GM23338 (cell line): ENCODE results near the gene CHRDL1. TPM values are rescaled to one million over a fixed set of nuclear protein-coding genes. Genes with fewer than 3 reads are reported as not detected.

Experiments
- ATAC-seq: fragments of 200-7000 bp; cut with Tn5 transposase; 3 replicates; pipeline ENCODE4 v1.9.1; 2020
- DNase-seq: peaks from one replicate; pipeline ENCODE4 v3.0.0-alpha.2; 2015; ENCODE audit warnings: low spot score
- H2AFZ ChIP-seq: fragments of 200-600 bp; sonication (generic); 2 replicates; pipeline ENCODE4 v1.8.0; 2016; ENCODE audit warnings: antibody characterized with exemption, mild to moderate bottlenecking, moderate library complexity
- H3F3A ChIP-seq: fragments of 200-600 bp; sonication (generic); replicated peaks from 2 replicates; pipeline ENCODE4 v1.8.0; 2017; ENCODE audit warnings: antibody characterized with exemption, mixed run types, low read depth
- H3K27ac ChIP-seq: fragments of 200-600 bp; sonication (generic); 2 replicates; pipeline ENCODE4 v1.6.1; 2016; ENCODE audit warnings: low read depth
- H3K27me3 ChIP-seq: fragments of 200-600 bp; sonication (generic); 2 replicates; pipeline ENCODE4 v1.8.0; 2016; ENCODE audit warnings: mild to moderate bottlenecking, mixed run types, moderate library complexity; ENCODE audit not compliant: insufficient read depth
- H3K36me3 ChIP-seq: fragments of 200-600 bp; sonication (generic); 2 replicates; pipeline ENCODE4 v1.8.0; 2016; ENCODE audit warnings: mild to moderate bottlenecking; ENCODE audit not compliant: insufficient read depth
- H3K4me1 ChIP-seq: fragments of 200-600 bp; sonication (generic); 2 replicates; pipeline ENCODE4 v1.8.0; 2016; ENCODE audit warnings: mild to moderate bottlenecking, moderate library complexity; ENCODE audit not compliant: insufficient read depth
- H3K4me2 ChIP-seq: fragments of 200-600 bp; sonication (generic); 2 replicates; pipeline ENCODE4 v1.7.1; 2017; ENCODE audit warnings: mixed run types
- H3K4me3 ChIP-seq: fragments of 200-600 bp; sonication (generic); 2 replicates; pipeline ENCODE4 v1.6.1; 2016; ENCODE audit warnings: mixed run types
- H3K79me2 ChIP-seq: fragments of 200-600 bp; sonication (generic); replicated peaks from 2 replicates; pipeline ENCODE4 v1.8.0; 2017; ENCODE audit warnings: mild to moderate bottlenecking; ENCODE audit not compliant: insufficient read depth
- H3K9me2 ChIP-seq: fragments of 200-600 bp; sonication (generic); 2 replicates; pipeline ENCODE4 v1.8.0; 2017; ENCODE audit not compliant: insufficient read depth
- H4K20me1 ChIP-seq: fragments of 200-600 bp; sonication (generic); replicated peaks from 2 replicates; pipeline ENCODE4 v1.8.0; 2017; ENCODE audit warnings: mild to moderate bottlenecking; ENCODE audit not compliant: insufficient read depth
- H3K27ac Mint-ChIP-seq: 2 replicates; pipeline ENCODE4 v1.8.0; 2020; ENCODE audit warnings: inconsistent platforms, mild to moderate bottlenecking, moderate library complexity, mixed read lengths
- H3K27me3 Mint-ChIP-seq: 3 replicates; pipeline ENCODE4 v1.8.0; 2022; ENCODE audit warnings: low read depth, mild to moderate bottlenecking, moderate library complexity, mixed read lengths, inconsistent platforms; ENCODE audit not compliant: insufficient read depth, poor library complexity
- H3K36me3 Mint-ChIP-seq: 3 replicates; pipeline ENCODE4 v1.8.0; 2021; ENCODE audit warnings: low read depth, mild to moderate bottlenecking, inconsistent platforms, moderate library complexity, mixed read lengths
- H3K4me1 Mint-ChIP-seq: 3 replicates; pipeline ENCODE4 v1.8.0; 2020; ENCODE audit warnings: mild to moderate bottlenecking, inconsistent platforms, mixed read lengths
- H3K4me3 Mint-ChIP-seq: 3 replicates; pipeline ENCODE4 v1.8.0; 2021; ENCODE audit warnings: moderate library complexity, mild to moderate bottlenecking, inconsistent platforms, mixed read lengths
- H3K9me3 Mint-ChIP-seq: 3 replicates; pipeline ENCODE4 v1.8.0; 2020; ENCODE audit warnings: moderate library complexity, mild to moderate bottlenecking, inconsistent platforms, mixed read lengths
- CREB1 ChIP-seq: fragments of 250-450 bp; sonication (Bioruptor Pico); IDR thresholded peaks from 2 replicates; pipeline ENCODE4 v1.5.0; 2020; ENCODE audit warnings: low read depth, mild to moderate bottlenecking, moderate library complexity
- EZH2 ChIP-seq: fragments of 200-600 bp; sonication (generic); IDR thresholded peaks from one replicate; pipeline ENCODE4 v1.8.0; 2017; ENCODE audit warnings: antibody characterized with exemption, mild to moderate bottlenecking, low read depth; ENCODE audit not compliant: unreplicated experiment
- EZH2phosphoT487 ChIP-seq: fragments of 200-600 bp; sonication (generic); IDR thresholded peaks from one replicate; pipeline ENCODE4 v1.8.1; 2018; ENCODE audit warnings: antibody characterized with exemption; ENCODE audit not compliant: unreplicated experiment
- JUNB ChIP-seq: IDR thresholded peaks from one replicate; pipeline ENCODE4 v1.6.1; 2016; ENCODE audit warnings: antibody characterized with exemption; ENCODE audit not compliant: unreplicated experiment
- NANOG ChIP-seq: IDR thresholded peaks from 2 replicates; pipeline ENCODE4 v1.6.1; 2016; ENCODE audit warnings: antibody characterized with exemption, borderline replicate concordance
- POLR2AphosphoS5 ChIP-seq: IDR thresholded peaks from 2 replicates; pipeline ENCODE4 v1.6.1; 2016; ENCODE audit warnings: antibody characterized with exemption, low read depth
- STAT1 ChIP-seq: IDR thresholded peaks from one replicate; pipeline ENCODE4 v1.6.1; 2016; ENCODE audit warnings: antibody characterized with exemption; ENCODE audit not compliant: unreplicated experiment
- ZNF114 ChIP-seq: fragments of 250-450 bp; sonication (Bioruptor Pico); IDR thresholded peaks from 2 replicates; pipeline ENCODE4 v1.5.0; 2020; ENCODE audit warnings: mild to moderate bottlenecking, moderate library complexity
- ZNF331 ChIP-seq: fragments of 250-450 bp; sonication (Bioruptor Pico); IDR thresholded peaks from 2 replicates; pipeline ENCODE4 v1.5.0; 2020; ENCODE audit warnings: low read depth, mild to moderate bottlenecking, moderate library complexity
- polyA plus RNA-seq: library from polyadenylated mRNA; unstranded; fragments of >200 nt; fragmentation: Nextera tagmentation; extraction: Ambion mirVana; gene quantifications from 2 replicates; pipeline ENCODE4 v1.2.1, GENCODE V29; 2016
- total RNA-seq: library from RNA; depleted of rRNA; stranded (reverse); fragments of >200 nt; shearing (Covaris generic); gene quantifications from 2 replicates; pipeline ENCODE4 v1.2.3, GENCODE V29; 2014
- TF ChIP-seq, protein P1 (sequence below): IDR thresholded peaks from 2 replicates; pipeline ENCODE4 v1.6.1; 2016; ENCODE audit warnings: antibody characterized with exemption
- TF ChIP-seq, protein P2 (sequence below), 2 experiments: fragments of 200-600 bp in 1 of 2; sonication (generic) in 1 of 2; conservative IDR thresholded peaks; 2 replicates each; pipeline versions ENCODE4 v1.5.1 to v1.6.1; 2016 to 2017; ENCODE audit warnings: antibody characterized with exemption in 2 of 2, low read depth in 2 of 2, mild to moderate bottlenecking in 2 of 2, moderate library complexity in 1 of 2
- TF ChIP-seq, protein P3 (sequence below): fragments of 250-450 bp; sonication (Bioruptor Pico); IDR thresholded peaks from 2 replicates; pipeline ENCODE4 v1.5.0; 2020; ENCODE audit warnings: mild to moderate bottlenecking, moderate library complexity
- TF ChIP-seq, protein P4 (sequence below): IDR thresholded peaks from one replicate; pipeline ENCODE4 v1.6.1; 2018; ENCODE audit warnings: antibody characterized with exemption; ENCODE audit not compliant: unreplicated experiment

The CHRDL1 gene
- total and polyA plus RNA-seq, 2 experiments from 2014 or later, result 3.6 to 9.8 TPM

DNA sequence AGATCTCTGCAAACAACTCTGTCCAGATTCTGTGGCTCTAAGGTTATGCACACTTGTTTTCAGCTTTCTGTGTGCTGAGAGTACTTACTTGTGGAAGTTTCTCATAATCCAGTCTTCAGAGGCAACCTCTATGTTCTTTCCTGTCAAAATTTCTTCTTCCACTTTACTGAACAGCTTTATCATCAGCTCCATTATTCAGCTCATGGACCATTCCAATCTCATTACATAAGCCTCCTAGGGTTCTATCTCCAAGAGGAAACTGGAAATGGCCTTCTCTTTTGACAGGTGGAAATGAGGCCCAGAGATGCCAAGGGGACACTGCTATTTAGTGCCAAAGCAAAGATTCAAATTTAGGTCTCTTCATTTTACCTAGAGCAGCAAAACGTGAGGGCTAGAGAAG is 61.3 kb downstream of the CHRDL1 start:
- ATAC-seq (no peak), DNase-seq (no peak)
- no peak overlapping the region for H3K4me3 Mint-ChIP-seq
- no peaks in the 10 kb centered on the region for H3K36me3 ChIP-seq
- H4K20me1 ChIP-seq, result no peaks in the 10 kb centered on the region
- H3K4me3 ChIP-seq, result no peak overlapping the region
- no peak overlapping the region for H2AFZ ChIP-seq
- H3K79me2 ChIP-seq, result no peaks in the 10 kb centered on the region
- no peaks in the 10 kb centered on the region for H3K36me3 Mint-ChIP-seq
- TF ChIP-seq, protein P1, sequence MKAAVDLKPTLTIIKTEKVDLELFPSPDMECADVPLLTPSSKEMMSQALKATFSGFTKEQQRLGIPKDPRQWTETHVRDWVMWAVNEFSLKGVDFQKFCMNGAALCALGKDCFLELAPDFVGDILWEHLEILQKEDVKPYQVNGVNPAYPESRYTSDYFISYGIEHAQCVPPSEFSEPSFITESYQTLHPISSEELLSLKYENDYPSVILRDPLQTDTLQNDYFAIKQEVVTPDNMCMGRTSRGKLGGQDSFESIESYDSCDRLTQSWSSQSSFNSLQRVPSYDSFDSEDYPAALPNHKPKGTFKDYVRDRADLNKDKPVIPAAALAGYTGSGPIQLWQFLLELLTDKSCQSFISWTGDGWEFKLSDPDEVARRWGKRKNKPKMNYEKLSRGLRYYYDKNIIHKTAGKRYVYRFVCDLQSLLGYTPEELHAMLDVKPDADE, result no peak
- no peak for TF ChIP-seq ZNF331 (CRISPR knock-in tag)
- TF ChIP-seq, protein P2, sequence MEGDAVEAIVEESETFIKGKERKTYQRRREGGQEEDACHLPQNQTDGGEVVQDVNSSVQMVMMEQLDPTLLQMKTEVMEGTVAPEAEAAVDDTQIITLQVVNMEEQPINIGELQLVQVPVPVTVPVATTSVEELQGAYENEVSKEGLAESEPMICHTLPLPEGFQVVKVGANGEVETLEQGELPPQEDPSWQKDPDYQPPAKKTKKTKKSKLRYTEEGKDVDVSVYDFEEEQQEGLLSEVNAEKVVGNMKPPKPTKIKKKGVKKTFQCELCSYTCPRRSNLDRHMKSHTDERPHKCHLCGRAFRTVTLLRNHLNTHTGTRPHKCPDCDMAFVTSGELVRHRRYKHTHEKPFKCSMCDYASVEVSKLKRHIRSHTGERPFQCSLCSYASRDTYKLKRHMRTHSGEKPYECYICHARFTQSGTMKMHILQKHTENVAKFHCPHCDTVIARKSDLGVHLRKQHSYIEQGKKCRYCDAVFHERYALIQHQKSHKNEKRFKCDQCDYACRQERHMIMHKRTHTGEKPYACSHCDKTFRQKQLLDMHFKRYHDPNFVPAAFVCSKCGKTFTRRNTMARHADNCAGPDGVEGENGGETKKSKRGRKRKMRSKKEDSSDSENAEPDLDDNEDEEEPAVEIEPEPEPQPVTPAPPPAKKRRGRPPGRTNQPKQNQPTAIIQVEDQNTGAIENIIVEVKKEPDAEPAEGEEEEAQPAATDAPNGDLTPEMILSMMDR (conservative IDR thresholded peaks at IDR 0.05; ENCODE audit: low read depth in 2 of 2), result no peak
- no peak for TF ChIP-seq EZH2phosphoT487
- no peak for TF ChIP-seq STAT1
- TF ChIP-seq CREB1 (CRISPR knock-in tag), result no peak
- TF ChIP-seq POLR2AphosphoS5, result no peak
- TF ChIP-seq, protein P3, sequence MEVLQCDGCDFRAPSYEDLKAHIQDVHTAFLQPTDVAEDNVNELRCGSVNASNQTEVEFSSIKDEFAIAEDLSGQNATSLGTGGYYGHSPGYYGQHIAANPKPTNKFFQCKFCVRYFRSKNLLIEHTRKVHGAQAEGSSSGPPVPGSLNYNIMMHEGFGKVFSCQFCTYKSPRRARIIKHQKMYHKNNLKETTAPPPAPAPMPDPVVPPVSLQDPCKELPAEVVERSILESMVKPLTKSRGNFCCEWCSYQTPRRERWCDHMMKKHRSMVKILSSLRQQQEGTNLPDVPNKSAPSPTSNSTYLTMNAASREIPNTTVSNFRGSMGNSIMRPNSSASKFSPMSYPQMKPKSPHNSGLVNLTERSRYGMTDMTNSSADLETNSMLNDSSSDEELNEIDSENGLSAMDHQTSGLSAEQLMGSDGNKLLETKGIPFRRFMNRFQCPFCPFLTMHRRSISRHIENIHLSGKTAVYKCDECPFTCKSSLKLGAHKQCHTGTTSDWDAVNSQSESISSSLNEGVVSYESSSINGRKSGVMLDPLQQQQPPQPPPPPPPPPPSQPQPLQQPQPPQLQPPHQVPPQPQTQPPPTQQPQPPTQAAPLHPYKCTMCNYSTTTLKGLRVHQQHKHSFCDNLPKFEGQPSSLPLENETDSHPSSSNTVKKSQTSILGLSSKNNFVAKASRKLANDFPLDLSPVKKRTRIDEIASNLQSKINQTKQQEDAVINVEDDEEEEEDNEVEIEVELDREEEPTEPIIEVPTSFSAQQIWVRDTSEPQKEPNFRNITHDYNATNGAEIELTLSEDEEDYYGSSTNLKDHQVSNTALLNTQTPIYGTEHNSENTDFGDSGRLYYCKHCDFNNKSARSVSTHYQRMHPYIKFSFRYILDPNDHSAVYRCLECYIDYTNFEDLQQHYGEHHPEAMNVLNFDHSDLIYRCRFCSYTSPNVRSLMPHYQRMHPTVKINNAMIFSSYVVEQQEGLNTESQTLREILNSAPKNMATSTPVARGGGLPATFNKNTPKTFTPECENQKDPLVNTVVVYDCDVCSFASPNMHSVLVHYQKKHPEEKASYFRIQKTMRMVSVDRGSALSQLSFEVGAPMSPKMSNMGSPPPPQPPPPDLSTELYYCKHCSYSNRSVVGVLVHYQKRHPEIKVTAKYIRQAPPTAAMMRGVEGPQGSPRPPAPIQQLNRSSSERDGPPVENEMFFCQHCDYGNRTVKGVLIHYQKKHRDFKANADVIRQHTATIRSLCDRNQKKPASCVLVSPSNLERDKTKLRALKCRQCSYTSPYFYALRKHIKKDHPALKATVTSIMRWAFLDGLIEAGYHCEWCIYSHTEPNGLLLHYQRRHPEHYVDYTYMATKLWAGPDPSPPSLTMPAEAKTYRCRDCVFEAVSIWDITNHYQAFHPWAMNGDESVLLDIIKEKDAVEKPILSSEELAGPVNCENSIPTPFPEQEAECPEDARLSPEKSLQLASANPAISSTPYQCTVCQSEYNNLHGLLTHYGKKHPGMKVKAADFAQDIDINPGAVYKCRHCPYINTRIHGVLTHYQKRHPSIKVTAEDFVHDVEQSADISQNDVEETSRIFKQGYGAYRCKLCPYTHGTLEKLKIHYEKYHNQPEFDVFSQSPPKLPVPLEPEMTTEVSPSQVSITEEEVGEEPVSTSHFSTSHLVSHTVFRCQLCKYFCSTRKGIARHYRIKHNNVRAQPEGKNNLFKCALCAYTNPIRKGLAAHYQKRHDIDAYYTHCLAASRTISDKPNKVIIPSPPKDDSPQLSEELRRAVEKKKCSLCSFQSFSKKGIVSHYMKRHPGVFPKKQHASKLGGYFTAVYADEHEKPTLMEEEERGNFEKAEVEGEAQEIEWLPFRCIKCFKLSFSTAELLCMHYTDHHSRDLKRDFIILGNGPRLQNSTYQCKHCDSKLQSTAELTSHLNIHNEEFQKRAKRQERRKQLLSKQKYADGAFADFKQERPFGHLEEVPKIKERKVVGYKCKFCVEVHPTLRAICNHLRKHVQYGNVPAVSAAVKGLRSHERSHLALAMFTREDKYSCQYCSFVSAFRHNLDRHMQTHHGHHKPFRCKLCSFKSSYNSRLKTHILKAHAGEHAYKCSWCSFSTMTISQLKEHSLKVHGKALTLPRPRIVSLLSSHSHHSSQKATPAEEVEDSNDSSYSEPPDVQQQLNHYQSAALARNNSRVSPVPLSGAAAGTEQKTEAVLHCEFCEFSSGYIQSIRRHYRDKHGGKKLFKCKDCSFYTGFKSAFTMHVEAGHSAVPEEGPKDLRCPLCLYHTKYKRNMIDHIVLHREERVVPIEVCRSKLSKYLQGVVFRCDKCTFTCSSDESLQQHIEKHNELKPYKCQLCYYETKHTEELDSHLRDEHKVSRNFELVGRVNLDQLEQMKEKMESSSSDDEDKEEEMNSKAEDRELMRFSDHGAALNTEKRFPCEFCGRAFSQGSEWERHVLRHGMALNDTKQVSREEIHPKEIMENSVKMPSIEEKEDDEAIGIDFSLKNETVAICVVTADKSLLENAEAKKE (CRISPR knock-in tag), result no peak
- TF ChIP-seq EZH2, result no peak
- TF ChIP-seq ZNF114 (CRISPR knock-in tag), result no peak
- TF ChIP-seq JUNB, result no peak
- TF ChIP-seq, protein P4, sequence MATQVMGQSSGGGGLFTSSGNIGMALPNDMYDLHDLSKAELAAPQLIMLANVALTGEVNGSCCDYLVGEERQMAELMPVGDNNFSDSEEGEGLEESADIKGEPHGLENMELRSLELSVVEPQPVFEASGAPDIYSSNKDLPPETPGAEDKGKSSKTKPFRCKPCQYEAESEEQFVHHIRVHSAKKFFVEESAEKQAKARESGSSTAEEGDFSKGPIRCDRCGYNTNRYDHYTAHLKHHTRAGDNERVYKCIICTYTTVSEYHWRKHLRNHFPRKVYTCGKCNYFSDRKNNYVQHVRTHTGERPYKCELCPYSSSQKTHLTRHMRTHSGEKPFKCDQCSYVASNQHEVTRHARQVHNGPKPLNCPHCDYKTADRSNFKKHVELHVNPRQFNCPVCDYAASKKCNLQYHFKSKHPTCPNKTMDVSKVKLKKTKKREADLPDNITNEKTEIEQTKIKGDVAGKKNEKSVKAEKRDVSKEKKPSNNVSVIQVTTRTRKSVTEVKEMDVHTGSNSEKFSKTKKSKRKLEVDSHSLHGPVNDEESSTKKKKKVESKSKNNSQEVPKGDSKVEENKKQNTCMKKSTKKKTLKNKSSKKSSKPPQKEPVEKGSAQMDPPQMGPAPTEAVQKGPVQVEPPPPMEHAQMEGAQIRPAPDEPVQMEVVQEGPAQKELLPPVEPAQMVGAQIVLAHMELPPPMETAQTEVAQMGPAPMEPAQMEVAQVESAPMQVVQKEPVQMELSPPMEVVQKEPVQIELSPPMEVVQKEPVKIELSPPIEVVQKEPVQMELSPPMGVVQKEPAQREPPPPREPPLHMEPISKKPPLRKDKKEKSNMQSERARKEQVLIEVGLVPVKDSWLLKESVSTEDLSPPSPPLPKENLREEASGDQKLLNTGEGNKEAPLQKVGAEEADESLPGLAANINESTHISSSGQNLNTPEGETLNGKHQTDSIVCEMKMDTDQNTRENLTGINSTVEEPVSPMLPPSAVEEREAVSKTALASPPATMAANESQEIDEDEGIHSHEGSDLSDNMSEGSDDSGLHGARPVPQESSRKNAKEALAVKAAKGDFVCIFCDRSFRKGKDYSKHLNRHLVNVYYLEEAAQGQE, result no peak
- no peak for TF ChIP-seq NANOG
- no peak overlapping the region for H3K4me2 ChIP-seq
- H3K9me3 Mint-ChIP-seq, result no peaks in the 10 kb centered on the region
- H3K27ac Mint-ChIP-seq, result no peak overlapping the region
- no peaks in the 10 kb centered on the region for H3K27me3 ChIP-seq
- no peaks in the 10 kb centered on the region for H3K9me2 ChIP-seq
- no peaks in the 10 kb centered on the region for H3F3A ChIP-seq
- H3K27ac ChIP-seq, result no peak overlapping the region
- no peaks in the 10 kb centered on the region for H3K27me3 Mint-ChIP-seq
- no peaks in the 10 kb centered on the region for H3K4me1 ChIP-seq
- H3K4me1 Mint-ChIP-seq, result peaks cover 14% of the 10 kb centered on the region
